GM23338 (cell line): ENCODE results near the gene NR3C1. TPM values are rescaled to one million over a fixed set of nuclear protein-coding genes. Genes with fewer than 3 reads are reported as not detected.

Experiments used
- ATAC-seq: fragments of 200-7000 bp; cut with Tn5 transposase; 3 replicates; pipeline ENCODE4 v1.9.1; 2020
- DNase-seq: peaks from one replicate; pipeline ENCODE4 v3.0.0-alpha.2; 2015; ENCODE audit warnings: low spot score
- H2AFZ ChIP-seq: fragments of 200-600 bp; sonication (generic); 2 replicates; pipeline ENCODE4 v1.8.0; 2016; ENCODE audit warnings: antibody characterized with exemption, mild to moderate bottlenecking, moderate library complexity
- H3F3A ChIP-seq: fragments of 200-600 bp; sonication (generic); replicated peaks from 2 replicates; pipeline ENCODE4 v1.8.0; 2017; ENCODE audit warnings: antibody characterized with exemption, mixed run types, low read depth
- H3K27ac ChIP-seq: fragments of 200-600 bp; sonication (generic); 2 replicates; pipeline ENCODE4 v1.6.1; 2016; ENCODE audit warnings: low read depth
- H3K27me3 ChIP-seq: fragments of 200-600 bp; sonication (generic); 2 replicates; pipeline ENCODE4 v1.8.0; 2016; ENCODE audit warnings: mild to moderate bottlenecking, mixed run types, moderate library complexity; ENCODE audit not compliant: insufficient read depth
- H3K36me3 ChIP-seq: fragments of 200-600 bp; sonication (generic); 2 replicates; pipeline ENCODE4 v1.8.0; 2016; ENCODE audit warnings: mild to moderate bottlenecking; ENCODE audit not compliant: insufficient read depth
- H3K4me1 ChIP-seq: fragments of 200-600 bp; sonication (generic); 2 replicates; pipeline ENCODE4 v1.8.0; 2016; ENCODE audit warnings: mild to moderate bottlenecking, moderate library complexity; ENCODE audit not compliant: insufficient read depth
- H3K4me2 ChIP-seq: fragments of 200-600 bp; sonication (generic); 2 replicates; pipeline ENCODE4 v1.7.1; 2017; ENCODE audit warnings: mixed run types
- H3K4me3 ChIP-seq: fragments of 200-600 bp; sonication (generic); 2 replicates; pipeline ENCODE4 v1.6.1; 2016; ENCODE audit warnings: mixed run types
- H3K79me2 ChIP-seq: fragments of 200-600 bp; sonication (generic); replicated peaks from 2 replicates; pipeline ENCODE4 v1.8.0; 2017; ENCODE audit warnings: mild to moderate bottlenecking; ENCODE audit not compliant: insufficient read depth
- H3K9me2 ChIP-seq: fragments of 200-600 bp; sonication (generic); 2 replicates; pipeline ENCODE4 v1.8.0; 2017; ENCODE audit not compliant: insufficient read depth
- H4K20me1 ChIP-seq: fragments of 200-600 bp; sonication (generic); replicated peaks from 2 replicates; pipeline ENCODE4 v1.8.0; 2017; ENCODE audit warnings: mild to moderate bottlenecking; ENCODE audit not compliant: insufficient read depth
- H3K27ac Mint-ChIP-seq: 2 replicates; pipeline ENCODE4 v1.8.0; 2020; ENCODE audit warnings: inconsistent platforms, mild to moderate bottlenecking, moderate library complexity, mixed read lengths
- H3K27me3 Mint-ChIP-seq: 3 replicates; pipeline ENCODE4 v1.8.0; 2022; ENCODE audit warnings: low read depth, mild to moderate bottlenecking, moderate library complexity, mixed read lengths, inconsistent platforms; ENCODE audit not compliant: insufficient read depth, poor library complexity
- H3K36me3 Mint-ChIP-seq: 3 replicates; pipeline ENCODE4 v1.8.0; 2021; ENCODE audit warnings: low read depth, mild to moderate bottlenecking, inconsistent platforms, moderate library complexity, mixed read lengths
- H3K4me1 Mint-ChIP-seq: 3 replicates; pipeline ENCODE4 v1.8.0; 2020; ENCODE audit warnings: mild to moderate bottlenecking, inconsistent platforms, mixed read lengths
- H3K4me3 Mint-ChIP-seq: 3 replicates; pipeline ENCODE4 v1.8.0; 2021; ENCODE audit warnings: moderate library complexity, mild to moderate bottlenecking, inconsistent platforms, mixed read lengths
- H3K9me3 Mint-ChIP-seq: 3 replicates; pipeline ENCODE4 v1.8.0; 2020; ENCODE audit warnings: moderate library complexity, mild to moderate bottlenecking, inconsistent platforms, mixed read lengths
- CREB1 ChIP-seq: fragments of 250-450 bp; sonication (Bioruptor Pico); IDR thresholded peaks from 2 replicates; pipeline ENCODE4 v1.5.0; 2020; ENCODE audit warnings: low read depth, mild to moderate bottlenecking, moderate library complexity
- EZH2 ChIP-seq: fragments of 200-600 bp; sonication (generic); IDR thresholded peaks from one replicate; pipeline ENCODE4 v1.8.0; 2017; ENCODE audit warnings: antibody characterized with exemption, mild to moderate bottlenecking, low read depth; ENCODE audit not compliant: unreplicated experiment
- JUNB ChIP-seq: IDR thresholded peaks from one replicate; pipeline ENCODE4 v1.6.1; 2016; ENCODE audit warnings: antibody characterized with exemption; ENCODE audit not compliant: unreplicated experiment
- NANOG ChIP-seq: IDR thresholded peaks from 2 replicates; pipeline ENCODE4 v1.6.1; 2016; ENCODE audit warnings: antibody characterized with exemption, borderline replicate concordance
- REST ChIP-seq: IDR thresholded peaks from one replicate; pipeline ENCODE4 v1.6.1; 2018; ENCODE audit warnings: antibody characterized with exemption; ENCODE audit not compliant: unreplicated experiment
- STAT1 ChIP-seq: IDR thresholded peaks from one replicate; pipeline ENCODE4 v1.6.1; 2016; ENCODE audit warnings: antibody characterized with exemption; ENCODE audit not compliant: unreplicated experiment
- polyA plus RNA-seq: library from polyadenylated mRNA; unstranded; fragments of >200 nt; fragmentation: Nextera tagmentation; extraction: Ambion mirVana; gene quantifications from 2 replicates; pipeline ENCODE4 v1.2.1, GENCODE V29; 2016
- total RNA-seq: library from RNA; depleted of rRNA; stranded (reverse); fragments of >200 nt; shearing (Covaris generic); gene quantifications from 2 replicates; pipeline ENCODE4 v1.2.3, GENCODE V29; 2014
- TF ChIP-seq, protein P1 (sequence below), 2 experiments: fragments of 200-600 bp in 1 of 2; sonication (generic) in 1 of 2; conservative IDR thresholded peaks; 2 replicates each; pipeline versions ENCODE4 v1.5.1 to v1.6.1; 2016 to 2017; ENCODE audit warnings: antibody characterized with exemption in 2 of 2, low read depth in 2 of 2, mild to moderate bottlenecking in 2 of 2, moderate library complexity in 1 of 2

NR3C1 gene
- total and polyA plus RNA-seq, 2 experiments from 2014 or later = 1.2 to 4.6 TPM

DNA sequence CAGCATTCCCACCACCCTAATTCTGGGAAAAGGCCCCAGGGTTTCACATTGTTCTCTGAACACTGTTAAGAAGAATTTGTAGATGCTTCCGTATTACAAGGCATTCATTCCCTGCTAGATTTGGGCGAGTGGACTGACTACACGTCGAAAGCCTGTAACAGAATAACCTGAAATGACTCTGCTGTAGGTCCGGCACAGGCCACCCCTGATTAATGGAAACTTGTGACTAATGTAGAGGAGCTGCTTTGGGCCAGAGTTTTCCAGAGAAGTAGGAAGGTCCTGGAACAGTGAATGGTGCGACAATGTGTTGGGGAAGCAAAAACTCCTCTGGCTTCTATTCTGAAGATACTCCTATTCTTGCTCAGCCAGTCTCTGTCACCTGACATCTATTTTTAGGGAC is 87.6 kb downstream of the NR3C1 start:
- H3K27me3 Mint-ChIP-seq = no peaks in the 10 kb centered on the region
- ATAC-seq (no peak), DNase-seq (peak; percentile 4)
- H3K9me3 Mint-ChIP-seq = no peaks in the 10 kb centered on the region
- Histone ChIP-seq H2AFZ (no peak overlapping the region), H3K27me3 (no peaks in the 10 kb centered on the region), H3F3A (no peaks in the 10 kb centered on the region), H3K9me2 (no peaks in the 10 kb centered on the region; the same call in 1 of the 2 replicates), H3K4me3 (no peak overlapping the region), H3K36me3 (no peaks in the 10 kb centered on the region), H4K20me1 (no peaks in the 10 kb centered on the region), H3K4me2 (no peak overlapping the region), H3K27ac (no peak overlapping the region), H3K79me2 (no peaks in the 10 kb centered on the region), H3K4me1 (no peaks in the 10 kb centered on the region)
- no peaks in the 10 kb centered on the region for H3K36me3 Mint-ChIP-seq
- H3K4me1 Mint-ChIP-seq = no peaks in the 10 kb centered on the region
- no peak overlapping the region for H3K4me3 Mint-ChIP-seq
- H3K27ac Mint-ChIP-seq = no peak overlapping the region
- TF ChIP-seq, protein P1, sequence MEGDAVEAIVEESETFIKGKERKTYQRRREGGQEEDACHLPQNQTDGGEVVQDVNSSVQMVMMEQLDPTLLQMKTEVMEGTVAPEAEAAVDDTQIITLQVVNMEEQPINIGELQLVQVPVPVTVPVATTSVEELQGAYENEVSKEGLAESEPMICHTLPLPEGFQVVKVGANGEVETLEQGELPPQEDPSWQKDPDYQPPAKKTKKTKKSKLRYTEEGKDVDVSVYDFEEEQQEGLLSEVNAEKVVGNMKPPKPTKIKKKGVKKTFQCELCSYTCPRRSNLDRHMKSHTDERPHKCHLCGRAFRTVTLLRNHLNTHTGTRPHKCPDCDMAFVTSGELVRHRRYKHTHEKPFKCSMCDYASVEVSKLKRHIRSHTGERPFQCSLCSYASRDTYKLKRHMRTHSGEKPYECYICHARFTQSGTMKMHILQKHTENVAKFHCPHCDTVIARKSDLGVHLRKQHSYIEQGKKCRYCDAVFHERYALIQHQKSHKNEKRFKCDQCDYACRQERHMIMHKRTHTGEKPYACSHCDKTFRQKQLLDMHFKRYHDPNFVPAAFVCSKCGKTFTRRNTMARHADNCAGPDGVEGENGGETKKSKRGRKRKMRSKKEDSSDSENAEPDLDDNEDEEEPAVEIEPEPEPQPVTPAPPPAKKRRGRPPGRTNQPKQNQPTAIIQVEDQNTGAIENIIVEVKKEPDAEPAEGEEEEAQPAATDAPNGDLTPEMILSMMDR (conservative IDR thresholded peaks at IDR 0.05; ENCODE audit: low read depth in 2 of 2) = no peak
- no peak for TF ChIP-seq REST
- TF ChIP-seq STAT1 = no peak
- TF ChIP-seq EZH2 = no peak
- TF ChIP-seq CREB1 = no peak
- TF ChIP-seq NANOG = no peak
- TF ChIP-seq JUNB = no peak

DNA sequence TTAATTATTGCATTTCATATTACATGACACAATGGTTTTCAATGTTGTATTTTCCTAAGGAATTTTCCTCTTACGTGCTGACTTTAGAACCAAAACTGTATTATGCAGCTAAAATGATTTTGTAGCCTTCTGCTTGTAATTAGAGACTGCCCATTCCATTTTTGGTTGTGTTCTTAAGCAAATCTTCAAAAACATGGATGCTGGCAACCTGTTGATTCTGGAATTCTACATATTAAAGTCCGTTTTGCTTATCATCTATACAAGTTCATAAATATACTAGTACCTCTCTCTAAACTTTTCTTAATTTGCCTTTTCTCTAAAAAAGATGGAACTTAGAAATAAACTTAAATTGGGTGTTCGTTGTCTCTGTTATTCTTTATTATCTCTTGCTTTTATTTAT is 88.3 kb downstream of the NR3C1 start:
- Mint-ChIP-seq H3K36me3 (no peaks in the 10 kb centered on the region), H3K27me3 (no peaks in the 10 kb centered on the region), H3K9me3 (no peaks in the 10 kb centered on the region), H3K4me1 (no peaks in the 10 kb centered on the region), H3K27ac (no peak overlapping the region), H3K4me3 (no peak overlapping the region)
- DNase-seq (no peak), ATAC-seq (no peak)
- no peaks in the 10 kb centered on the region for H3F3A ChIP-seq
- H3K4me1 ChIP-seq = no peaks in the 10 kb centered on the region
- H3K36me3 ChIP-seq = no peaks in the 10 kb centered on the region
- H3K4me2 ChIP-seq = no peak overlapping the region
- H3K79me2 ChIP-seq = no peaks in the 10 kb centered on the region
- TF ChIP-seq STAT1 (no peak), REST (no peak)
- no peaks in the 10 kb centered on the region for H4K20me1 ChIP-seq
- no peak overlapping the region for H3K4me3 ChIP-seq
- H3K9me2 ChIP-seq = no peaks in the 10 kb centered on the region; the same call in 1 of the 2 replicates
- no peak overlapping the region for H2AFZ ChIP-seq
- no peak overlapping the region for H3K27ac ChIP-seq
- H3K27me3 ChIP-seq = no peaks in the 10 kb centered on the region
